ENCODE measurements around the gene C2orf49.

Gene C2orf49

DNA sequence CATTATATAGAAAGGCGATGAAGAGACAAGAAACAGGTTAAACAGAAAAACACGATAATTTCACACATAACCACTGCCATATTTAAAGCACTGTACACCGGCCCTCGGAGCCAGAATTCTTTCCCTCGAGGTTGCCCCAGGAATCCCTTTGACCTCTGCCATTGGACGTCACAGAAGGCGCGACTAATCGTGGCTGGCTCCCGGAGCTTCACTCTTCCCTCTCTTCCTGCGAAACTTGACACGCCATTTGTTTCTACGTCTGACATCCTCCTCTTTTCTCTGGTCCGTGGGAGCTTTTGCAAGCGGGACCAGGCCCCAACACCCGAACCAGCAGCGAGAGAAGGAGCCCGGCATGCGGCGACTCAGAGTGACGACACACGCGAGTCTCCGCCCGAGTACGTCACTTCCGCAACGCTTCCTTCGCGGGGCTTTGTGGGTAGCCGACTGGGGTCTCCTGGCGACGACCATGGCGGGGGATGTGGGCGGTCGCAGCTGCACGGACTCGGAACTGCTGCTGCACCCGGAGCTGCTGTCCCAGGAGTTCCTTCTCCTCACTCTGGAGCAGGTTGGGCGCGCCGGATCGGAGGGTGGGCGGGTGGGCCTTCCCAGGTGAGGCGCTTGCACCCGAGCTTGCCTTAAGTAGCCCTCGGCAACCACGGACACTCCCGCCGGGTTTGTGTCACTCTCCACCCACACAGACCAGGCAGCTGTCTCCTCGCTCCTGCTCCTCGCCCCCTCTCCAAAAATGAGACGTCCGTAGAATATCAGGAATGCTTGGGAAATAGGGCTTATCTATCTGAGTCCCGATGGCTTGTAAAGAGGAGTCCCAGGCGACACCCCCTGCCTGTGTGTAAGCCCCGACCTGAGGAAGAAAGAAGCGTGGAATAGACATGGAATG lies at the start of gene C2orf49:
Gene C2orf49 (plus strand): TSS at position 419 of the 898 bp plus-strand sequence. CDS start 48 bp downstream, at position 467.
- Mint-ChIP-seq H3K27ac (peak within 1 kb of the TSS; percentile 100), H3K36me3 (peaks cover 24% of the 10 kb centered on the region), H3K4me1 (peaks cover 51% of the 10 kb centered on the region), H3K4me3 (peak within 1 kb of the TSS; percentile 97), H3K27me3 (peaks cover 3% of the 10 kb centered on the region), H3K9me3 (no peaks in the 10 kb centered on the region)
- CTCF ChIA-PET: interaction anchor here (1.5 kb wide), 1 partner anchor 32 kb away, joined by 6 read pairs; no protein-coding TSS in a partner anchor
- DNase-seq: peak; percentile 93

DNA sequence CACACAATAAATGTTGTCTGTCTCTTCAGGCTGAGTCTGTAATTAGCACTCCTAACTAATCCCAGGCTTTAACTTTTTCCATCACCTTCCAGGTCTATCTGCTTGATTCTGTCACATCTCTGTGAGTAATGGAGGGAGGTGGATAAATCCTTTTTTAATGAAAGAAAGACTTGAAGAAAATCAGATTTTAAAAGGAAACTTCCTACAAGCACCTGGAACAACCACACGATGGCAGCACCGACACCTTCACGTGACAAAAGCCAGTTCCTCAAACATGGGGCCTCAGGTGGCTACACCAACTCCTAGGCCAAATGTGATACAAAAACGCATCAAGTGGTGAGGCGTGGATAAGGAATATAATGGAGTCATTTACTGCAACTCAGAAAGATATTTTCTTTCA lies 49.6 kb upstream of the C2orf49 start:
- Mint-ChIP-seq H3K27ac (no peak overlapping the region), H3K9me3 (no peaks in the 10 kb centered on the region), H3K4me1 (no peaks in the 10 kb centered on the region), H3K4me3 (no peak overlapping the region), H3K27me3 (no peaks in the 10 kb centered on the region), H3K36me3 (peaks cover 24% of the 10 kb centered on the region)
- CTCF ChIA-PET: interaction anchor here (0.7 to 1.7 kb wide), 12 partner anchors 8 to 238 kb away, joined by 3 to 5 read pairs (median 4); partner anchors contain the start of gene TGFBRAP1
- DNase-seq: peak; percentile 59

DNA sequence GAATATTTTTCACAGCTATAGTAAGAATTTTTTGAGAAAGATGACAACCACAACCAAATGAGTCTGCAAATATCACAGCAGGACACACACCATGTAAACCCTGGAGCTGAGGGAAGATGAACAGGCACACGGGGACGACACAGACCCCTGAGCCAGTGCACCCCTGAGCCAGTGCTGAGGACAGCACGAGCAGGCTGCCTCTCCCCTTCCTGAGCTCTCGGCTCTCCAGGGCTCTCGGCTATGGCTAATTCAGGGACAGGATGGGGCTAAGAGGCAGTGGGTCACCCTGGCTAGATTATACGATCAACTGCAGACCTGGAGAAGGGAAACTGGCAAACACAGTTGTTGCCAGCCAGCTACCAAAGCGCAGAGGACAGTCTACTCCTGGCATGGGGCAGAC lies 49.2 kb upstream of the C2orf49 start:
- Mint-ChIP-seq H3K9me3 (no peaks in the 10 kb centered on the region), H3K27ac (no peak overlapping the region), H3K27me3 (no peaks in the 10 kb centered on the region), H3K36me3 (peaks cover 24% of the 10 kb centered on the region), H3K4me1 (no peaks in the 10 kb centered on the region), H3K4me3 (no peak overlapping the region)
- CTCF ChIA-PET: interaction anchor here (0.6 to 1.7 kb wide), 12 partner anchors 9 to 237 kb away, joined by 3 to 5 read pairs (median 4); partner anchors contain the start of gene TGFBRAP1
- no peak for DNase-seq

DNA sequence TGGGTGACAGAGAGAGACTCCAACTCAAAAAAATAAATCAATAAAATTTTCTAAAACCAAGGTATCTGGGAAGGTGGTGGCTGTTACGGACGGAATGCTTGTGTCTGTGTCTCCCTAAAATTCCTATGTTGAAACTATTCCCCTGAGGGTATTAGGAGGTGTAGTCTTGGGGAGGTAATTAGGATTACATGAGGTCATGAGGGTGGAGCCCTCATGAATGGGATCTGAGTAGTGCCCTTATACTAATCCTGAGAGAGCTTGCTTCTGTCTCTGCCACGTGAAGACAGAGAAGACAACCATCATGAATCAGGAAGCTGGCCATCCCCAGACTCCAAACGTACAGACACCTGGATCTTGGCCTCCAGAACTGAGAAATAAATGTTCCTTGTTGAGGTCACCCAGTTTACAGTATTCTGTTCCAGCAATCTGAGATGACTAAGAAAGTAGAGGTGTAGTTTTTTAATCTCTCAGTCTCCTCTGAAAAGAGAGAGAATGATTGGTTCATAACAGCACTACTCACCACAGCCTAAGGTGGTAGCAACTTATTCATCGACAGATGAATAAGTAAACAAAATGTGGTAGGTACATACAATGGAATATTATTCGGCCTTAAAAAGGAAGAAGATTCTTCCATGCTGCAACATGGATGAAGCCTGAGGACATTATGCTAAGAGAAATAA lies 46.2 kb upstream of the C2orf49 start:
- Mint-ChIP-seq H3K27ac (no peak overlapping the region), H3K27me3 (no peaks in the 10 kb centered on the region), H3K4me1 (no peaks in the 10 kb centered on the region), H3K4me3 (no peak overlapping the region), H3K36me3 (peaks cover 31% of the 10 kb centered on the region), H3K9me3 (no peaks in the 10 kb centered on the region)
- CTCF ChIA-PET: no interaction called here
- DNase-seq: no peak

DNA sequence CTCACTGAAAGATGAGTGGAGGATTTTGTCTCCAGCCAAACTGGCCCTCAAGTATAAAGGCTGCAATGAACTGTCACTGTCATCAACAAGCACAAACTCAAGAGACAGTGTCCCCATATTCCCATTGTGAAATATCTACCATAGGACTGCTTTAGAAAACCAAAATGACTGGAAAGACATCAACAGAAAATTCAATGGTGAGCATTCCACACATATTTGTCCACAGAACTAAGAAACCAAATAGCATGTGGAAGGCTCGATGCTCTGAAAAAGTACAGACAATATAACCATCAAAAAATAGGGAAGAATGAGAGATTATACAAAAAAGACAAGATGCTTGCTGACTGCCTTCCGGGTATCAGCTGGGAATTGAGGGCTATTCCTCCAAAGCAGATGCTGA lies 45.4 kb upstream of the C2orf49 start:
- Mint-ChIP-seq H3K36me3 (peaks cover 33% of the 10 kb centered on the region), H3K4me3 (no peak overlapping the region), H3K9me3 (no peaks in the 10 kb centered on the region), H3K27ac (no peak overlapping the region), H3K27me3 (no peaks in the 10 kb centered on the region), H3K4me1 (no peaks in the 10 kb centered on the region)
- DNase-seq: no peak
- CTCF ChIA-PET: interaction anchor here (1.5 kb wide), 1 partner anchor 11 kb away, joined by 5 read pairs; no protein-coding TSS in a partner anchor

DNA sequence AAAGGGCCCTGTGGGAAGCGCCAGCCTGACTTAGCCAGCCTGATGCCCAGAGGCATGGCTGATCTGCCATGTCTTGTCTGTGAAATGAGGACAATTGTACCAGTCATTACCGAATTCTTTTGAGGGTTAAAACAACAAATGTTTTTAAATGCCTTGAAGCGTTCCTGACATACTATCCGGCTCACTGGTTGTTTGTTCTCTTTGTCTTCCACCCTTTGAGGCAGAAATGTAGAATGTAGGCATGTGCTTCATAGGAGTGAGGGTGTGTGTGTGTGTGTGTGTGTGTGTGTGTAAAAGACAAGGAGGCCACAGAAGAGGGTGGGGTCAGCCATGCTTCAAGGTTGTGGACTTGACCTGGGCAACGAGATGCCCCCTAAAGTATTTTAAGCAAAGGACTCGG lies 43.3 kb upstream of the C2orf49 start:
- Mint-ChIP-seq H3K9me3 (no peaks in the 10 kb centered on the region), H3K27me3 (no peaks in the 10 kb centered on the region), H3K4me1 (no peaks in the 10 kb centered on the region), H3K36me3 (peaks cover 43% of the 10 kb centered on the region), H3K27ac (no peak overlapping the region), H3K4me3 (no peak overlapping the region)
- CTCF ChIA-PET: interaction anchor here (1.1 kb wide), 1 partner anchor 8 kb away, joined by 4 read pairs; no protein-coding TSS in a partner anchor
- no peak for DNase-seq

DNA sequence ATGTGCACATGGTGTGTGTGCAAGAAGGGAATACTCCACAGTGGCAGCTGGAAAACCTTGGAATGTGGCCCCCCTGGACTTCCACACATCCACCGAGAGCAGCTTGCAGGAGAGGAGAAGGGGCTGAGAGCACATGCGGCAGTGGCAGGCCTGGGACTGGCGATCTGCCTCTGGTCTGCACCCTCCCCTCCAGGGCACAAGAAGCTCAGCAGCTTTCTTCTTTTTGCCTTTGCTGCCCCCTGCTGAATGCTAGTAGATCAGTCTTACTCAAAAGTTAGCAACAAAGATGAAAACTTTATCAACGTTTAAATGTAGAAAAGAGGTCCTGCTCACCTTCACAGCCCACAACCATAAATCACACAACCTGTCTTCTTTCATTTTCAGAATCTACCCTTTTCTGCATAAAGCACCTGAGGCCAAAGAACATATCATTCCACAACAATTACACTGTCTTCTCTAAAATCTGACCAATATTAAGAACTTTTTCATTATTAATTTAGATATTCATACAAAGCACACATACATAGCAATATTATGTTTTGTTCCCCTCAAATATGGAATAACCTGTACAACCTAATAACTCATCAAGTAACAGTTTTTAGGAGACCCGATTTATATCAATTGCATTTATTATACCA lies 42.4 kb upstream of the C2orf49 start:
- peak; percentile 56 for DNase-seq
- peaks cover 40% of the 10 kb centered on the region for H3K36me3 Mint-ChIP-seq
- H3K9me3 Mint-ChIP-seq: no peaks in the 10 kb centered on the region
- no peaks in the 10 kb centered on the region for H3K4me1 Mint-ChIP-seq
- no peak overlapping the region for H3K27ac Mint-ChIP-seq
- no peak overlapping the region for H3K4me3 Mint-ChIP-seq
- CTCF ChIA-PET: interaction anchor here (0.5 to 1.0 kb wide), 2 partner anchors 9 to 16 kb away, joined by 3 to 4 read pairs; no protein-coding TSS in a partner anchor
- H3K27me3 Mint-ChIP-seq: no peaks in the 10 kb centered on the region

DNA sequence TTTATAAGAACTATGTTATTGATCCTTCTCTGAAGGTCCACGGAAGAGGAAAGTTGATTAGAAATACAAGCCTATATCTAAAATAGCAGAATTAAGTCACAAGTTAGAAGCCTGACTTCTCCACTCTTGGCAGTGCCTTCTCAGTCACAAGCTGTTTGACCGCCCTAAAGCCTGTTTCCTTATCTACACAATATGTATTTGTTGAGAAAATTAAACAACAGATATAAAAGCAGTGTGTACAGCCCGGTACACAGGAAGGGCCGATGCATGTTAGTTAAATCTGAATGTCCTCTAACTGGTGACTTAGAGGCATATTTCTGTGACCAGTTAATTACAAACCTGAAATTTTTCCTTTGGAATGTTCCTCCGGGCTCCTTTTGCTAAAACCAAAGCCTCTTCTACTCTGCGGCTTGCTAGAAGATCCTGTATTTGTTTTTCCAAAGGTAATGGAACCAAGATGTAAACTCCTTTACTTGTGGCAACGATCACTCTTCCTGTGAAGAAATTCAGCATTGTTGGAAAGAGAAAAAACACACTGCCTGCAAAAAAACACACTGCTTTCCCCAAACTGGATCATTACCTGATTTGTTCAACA lies 41.2 kb upstream of the C2orf49 start:
- CTCF ChIA-PET: no interaction called here
- no peaks in the 10 kb centered on the region for H3K27me3 Mint-ChIP-seq
- H3K27ac Mint-ChIP-seq: no peak overlapping the region
- peaks cover 2% of the 10 kb centered on the region for H3K4me1 Mint-ChIP-seq
- no peaks in the 10 kb centered on the region for H3K9me3 Mint-ChIP-seq
- H3K36me3 Mint-ChIP-seq: peaks cover 35% of the 10 kb centered on the region
- no peak for DNase-seq
- no peak overlapping the region for H3K4me3 Mint-ChIP-seq

DNA sequence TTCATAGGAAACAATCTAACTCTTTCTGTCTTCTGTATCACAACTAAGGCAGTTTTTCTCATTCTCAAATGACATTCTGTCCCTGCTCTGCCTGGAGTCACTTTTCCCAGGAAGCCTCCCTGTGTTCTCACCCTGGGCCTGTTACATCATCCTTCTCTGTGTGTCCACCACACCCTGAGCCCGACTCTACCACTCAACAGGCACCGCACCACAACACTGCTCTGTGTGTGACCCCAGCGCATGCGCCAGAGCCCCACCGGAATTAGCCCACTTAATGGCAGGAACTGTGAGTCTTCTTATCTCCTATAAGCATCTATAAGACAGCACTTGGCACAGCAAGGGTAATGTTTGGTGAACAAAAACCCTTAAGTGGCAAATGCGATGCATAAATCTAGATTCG lies 40.1 kb upstream of the C2orf49 start:
- CTCF ChIA-PET: interaction anchor here (1.4 kb wide), 1 partner anchor 9 kb away, joined by 5 read pairs; no protein-coding TSS in a partner anchor
- Mint-ChIP-seq H3K9me3 (no peaks in the 10 kb centered on the region), H3K4me1 (peaks cover 13% of the 10 kb centered on the region), H3K27me3 (no peaks in the 10 kb centered on the region), H3K4me3 (no peak overlapping the region), H3K36me3 (peaks cover 29% of the 10 kb centered on the region), H3K27ac (no peak overlapping the region)
- DNase-seq: no peak

DNA sequence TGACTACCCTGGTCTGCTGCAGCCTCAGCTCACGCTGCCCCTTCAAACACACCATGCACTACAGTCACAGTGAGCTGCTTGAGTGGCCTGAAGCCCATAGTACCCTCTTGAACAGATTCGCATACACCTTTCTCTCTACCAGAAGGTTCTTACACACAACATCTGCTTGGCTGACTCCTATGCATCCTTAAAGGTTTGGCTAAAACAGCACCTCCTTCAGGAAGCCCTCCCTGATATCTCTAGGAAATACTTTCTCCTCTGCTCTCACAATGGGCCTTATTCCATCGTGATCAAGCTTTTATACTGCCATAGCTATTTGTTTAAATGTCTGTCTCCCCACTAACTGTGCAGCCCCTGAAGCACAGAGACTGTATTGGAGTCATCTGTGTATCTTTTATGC lies 39.3 kb upstream of the C2orf49 start:
- Mint-ChIP-seq H3K27ac (peak overlapping the region; percentile 55), H3K36me3 (peaks cover 30% of the 10 kb centered on the region), H3K9me3 (no peaks in the 10 kb centered on the region), H3K27me3 (no peaks in the 10 kb centered on the region), H3K4me3 (no peak overlapping the region), H3K4me1 (peaks cover 14% of the 10 kb centered on the region)
- CTCF ChIA-PET: interaction anchor here (1.4 kb wide), 2 partner anchors 10 kb away, joined by 3 to 5 read pairs; no protein-coding TSS in a partner anchor
- no peak for DNase-seq

DNA sequence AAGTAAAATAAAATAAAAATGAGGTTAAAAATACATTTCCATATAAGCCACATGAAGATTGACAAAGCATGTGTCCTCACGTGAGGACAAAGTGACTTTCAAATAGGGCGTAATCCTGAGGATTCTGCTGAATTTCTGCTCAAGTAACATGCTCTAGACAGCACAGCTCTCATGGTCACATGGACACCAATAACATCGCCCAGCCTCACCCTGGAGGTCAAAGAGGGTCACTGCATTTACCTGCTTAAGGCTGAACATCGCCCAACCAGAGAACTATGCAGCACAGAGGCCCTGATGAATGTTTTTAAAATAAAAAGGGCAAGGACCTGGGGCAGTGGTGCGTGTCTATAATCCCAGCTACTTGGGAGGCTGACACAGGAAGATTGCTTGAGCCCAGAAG lies 38.0 kb upstream of the C2orf49 start:
- Mint-ChIP-seq H3K4me3 (no peak overlapping the region), H3K27me3 (no peaks in the 10 kb centered on the region), H3K36me3 (peaks cover 24% of the 10 kb centered on the region), H3K4me1 (peaks cover 17% of the 10 kb centered on the region), H3K27ac (no peak overlapping the region), H3K9me3 (no peaks in the 10 kb centered on the region)
- CTCF ChIA-PET: interaction anchor here (1.4 kb wide), 1 partner anchor 11 kb away, joined by 3 read pairs; no protein-coding TSS in a partner anchor
- no peak for DNase-seq

DNA sequence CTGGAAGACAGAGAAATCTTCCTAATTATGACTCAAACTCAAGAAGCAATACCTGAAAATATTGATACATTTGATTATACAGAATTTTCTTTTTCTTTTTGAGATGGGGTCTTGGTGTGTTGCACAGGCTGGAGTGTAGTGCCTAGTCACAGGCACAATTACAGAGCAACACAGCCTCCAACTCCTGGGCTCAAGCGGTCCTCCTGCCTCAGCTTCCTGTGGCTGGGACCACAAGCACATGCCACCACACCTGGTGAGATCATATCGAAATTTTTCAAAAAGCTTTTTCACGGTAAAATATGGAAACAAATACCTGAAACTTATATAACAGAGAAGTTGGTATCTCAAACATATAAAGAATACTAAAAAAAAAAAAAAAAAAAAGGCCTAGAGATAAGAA lies 35.7 kb upstream of the C2orf49 start:
- peaks cover 17% of the 10 kb centered on the region for H3K4me1 Mint-ChIP-seq
- H3K27me3 Mint-ChIP-seq: no peaks in the 10 kb centered on the region
- CTCF ChIA-PET: interaction anchor here (0.6 to 0.8 kb wide), 2 partner anchors 8 to 219 kb away, joined by 3 to 4 read pairs; no protein-coding TSS in a partner anchor
- H3K4me3 Mint-ChIP-seq: no peak overlapping the region
- no peaks in the 10 kb centered on the region for H3K9me3 Mint-ChIP-seq
- DNase-seq: peak; percentile 32
- no peak overlapping the region for H3K27ac Mint-ChIP-seq
- peaks cover 20% of the 10 kb centered on the region for H3K36me3 Mint-ChIP-seq

DNA sequence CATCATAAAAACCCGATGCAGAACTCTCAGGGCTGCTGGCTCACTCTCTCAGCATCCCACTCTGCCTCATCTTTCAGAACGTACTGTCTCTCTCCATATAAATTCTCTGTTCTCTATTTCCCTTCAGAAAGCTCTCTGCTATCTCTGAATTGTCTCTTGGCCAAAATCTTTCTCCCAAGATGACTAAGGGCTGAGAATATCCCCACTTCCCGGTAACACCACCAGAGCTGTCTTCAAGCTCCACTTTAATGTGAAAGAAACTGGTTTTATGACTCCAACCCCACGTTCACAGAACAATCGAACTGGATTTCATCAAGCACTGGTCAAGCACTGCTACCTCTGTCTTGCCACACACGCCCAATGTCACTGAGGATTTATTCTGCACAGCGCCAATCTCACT lies 30.2 kb upstream of the C2orf49 start:
- peaks cover 10% of the 10 kb centered on the region for H3K4me1 Mint-ChIP-seq
- no peak for DNase-seq
- CTCF ChIA-PET: interaction anchor here (0.7 kb wide), 1 partner anchor 19 kb away, joined by 4 read pairs; no protein-coding TSS in a partner anchor
- peaks cover 17% of the 10 kb centered on the region for H3K36me3 Mint-ChIP-seq
- H3K9me3 Mint-ChIP-seq: no peaks in the 10 kb centered on the region
- no peak overlapping the region for H3K27ac Mint-ChIP-seq
- H3K4me3 Mint-ChIP-seq: no peak overlapping the region
- no peaks in the 10 kb centered on the region for H3K27me3 Mint-ChIP-seq
